MCF 10A (cell line): ENCODE results near the gene ST8SIA1. TPM values are rescaled to one million over a fixed set of nuclear protein-coding genes. Genes with fewer than 3 reads are reported as not detected.

Source experiments
- BruUV-seq: library from RNA; stranded (reverse); fragments of 400-500 nt; replicated peaks from 2 replicates; lab custom pipeline; 2021; lab: Mats Ljungman, UMichigan
- CTCF ChIA-PET: fragments of 300-600 bp; sonication (Branson Sonifier 250); formaldehyde crosslinking; extraction: SDS; loops from one replicate; lab custom pipeline; 2021; ENCODE audit warnings: antibody characterized with exemption, inconsistent platforms; lab: Yijun Ruan, JAX
- POLR2A ChIA-PET: fragments of 300-600, 350-650 bp; sonication (Branson Sonifier 250); formaldehyde crosslinking; extraction: SDS; loops from one replicate; lab custom pipeline; 2020; ENCODE audit warnings: antibody characterized with exemption, inconsistent platforms; lab: Yijun Ruan, JAX
- DNase-seq: peaks from one replicate; pipeline ENCODE4 v3.0.0-alpha.2; 2018; ENCODE audit not compliant: unreplicated experiment
- H3K27ac Mint-ChIP-seq: one replicate; pipeline ENCODE4 v1.8.0; 2022; ENCODE audit warnings: mild to moderate bottlenecking, low read depth, mixed read lengths; ENCODE audit not compliant: unreplicated experiment
- H3K27me3 Mint-ChIP-seq: one replicate; pipeline ENCODE4 v1.8.0; 2022; ENCODE audit warnings: mixed read lengths; ENCODE audit not compliant: insufficient read depth, unreplicated experiment
- H3K36me3 Mint-ChIP-seq: one replicate; pipeline ENCODE4 v1.8.0; 2022; ENCODE audit warnings: mild to moderate bottlenecking, moderate library complexity, mixed read lengths; ENCODE audit not compliant: insufficient read depth, unreplicated experiment
- H3K4me1 Mint-ChIP-seq: one replicate; pipeline ENCODE4 v1.8.0; 2022; ENCODE audit warnings: mixed read lengths; ENCODE audit not compliant: insufficient read depth, unreplicated experiment
- H3K4me3 Mint-ChIP-seq: one replicate; pipeline ENCODE4 v1.8.0; 2022; ENCODE audit warnings: mild to moderate bottlenecking, moderate library complexity, mixed read lengths; ENCODE audit not compliant: unreplicated experiment
- H3K9me3 Mint-ChIP-seq: one replicate; pipeline ENCODE4 v1.8.0; 2022; ENCODE audit warnings: mixed read lengths; ENCODE audit not compliant: unreplicated experiment
- intact Hi-C: fragments of 100-400 bp; cut with micrococcal nuclease; formaldehyde crosslinking; loops from 2 replicates; pipeline ENCODE4 v1.14.1; 2022
- total RNA-seq: library from RNA; stranded (reverse); gene quantifications from 2 replicates; pipeline ENCODE4 v1.2.3, GENCODE V29; 2022
- TF ChIP-seq, protein P1 (sequence below): fragments of 200-600 bp; IDR thresholded peaks from one replicate; pipeline ENCODE4 v1.8.0; 2022; ENCODE audit warnings: antibody characterized with exemption, mild to moderate bottlenecking; ENCODE audit not compliant: unreplicated experiment

Gene ST8SIA1
- total RNA-seq, 1 experiment from 2014 or later: 3.8 TPM

DNA sequence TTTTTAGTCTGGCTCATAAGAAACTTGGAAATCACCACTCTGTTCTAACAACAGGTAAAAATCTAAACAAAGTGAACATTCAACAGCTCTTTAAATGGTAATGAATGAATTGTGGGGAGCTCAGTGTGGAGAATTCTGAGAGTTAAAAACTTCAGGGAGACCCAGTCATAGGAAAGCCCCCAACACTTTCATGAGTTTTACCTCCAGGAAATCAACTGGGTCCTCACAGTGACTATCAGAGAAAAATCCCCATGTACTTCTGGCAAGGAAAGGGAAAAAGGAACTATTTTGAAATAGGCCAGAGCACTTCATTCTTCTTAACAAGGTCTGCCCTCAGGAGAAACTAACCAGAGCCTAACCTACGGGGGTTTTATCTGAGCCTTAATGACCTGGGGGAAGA is 153.8 kb downstream of the ST8SIA1 start:
- Mint-ChIP-seq H3K27me3 (no peaks in the 10 kb centered on the region), H3K36me3 (no peaks in the 10 kb centered on the region), H3K4me3 (no peak overlapping the region), H3K4me1 (no peaks in the 10 kb centered on the region), H3K27ac (no peak overlapping the region), H3K9me3 (no peaks in the 10 kb centered on the region)
- POLR2A ChIA-PET: interaction anchor here (1.3 kb wide), 1 partner anchor 20 kb away, joined by 3 read pairs; no protein-coding TSS in a partner anchor
- DNase-seq: no peak
- no TSS peak for BruUV-seq
- CTCF ChIA-PET: no interaction called here
- intact Hi-C loops: no loop called here
- TF ChIP-seq, protein P1, sequence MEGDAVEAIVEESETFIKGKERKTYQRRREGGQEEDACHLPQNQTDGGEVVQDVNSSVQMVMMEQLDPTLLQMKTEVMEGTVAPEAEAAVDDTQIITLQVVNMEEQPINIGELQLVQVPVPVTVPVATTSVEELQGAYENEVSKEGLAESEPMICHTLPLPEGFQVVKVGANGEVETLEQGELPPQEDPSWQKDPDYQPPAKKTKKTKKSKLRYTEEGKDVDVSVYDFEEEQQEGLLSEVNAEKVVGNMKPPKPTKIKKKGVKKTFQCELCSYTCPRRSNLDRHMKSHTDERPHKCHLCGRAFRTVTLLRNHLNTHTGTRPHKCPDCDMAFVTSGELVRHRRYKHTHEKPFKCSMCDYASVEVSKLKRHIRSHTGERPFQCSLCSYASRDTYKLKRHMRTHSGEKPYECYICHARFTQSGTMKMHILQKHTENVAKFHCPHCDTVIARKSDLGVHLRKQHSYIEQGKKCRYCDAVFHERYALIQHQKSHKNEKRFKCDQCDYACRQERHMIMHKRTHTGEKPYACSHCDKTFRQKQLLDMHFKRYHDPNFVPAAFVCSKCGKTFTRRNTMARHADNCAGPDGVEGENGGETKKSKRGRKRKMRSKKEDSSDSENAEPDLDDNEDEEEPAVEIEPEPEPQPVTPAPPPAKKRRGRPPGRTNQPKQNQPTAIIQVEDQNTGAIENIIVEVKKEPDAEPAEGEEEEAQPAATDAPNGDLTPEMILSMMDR: no peak

DNA sequence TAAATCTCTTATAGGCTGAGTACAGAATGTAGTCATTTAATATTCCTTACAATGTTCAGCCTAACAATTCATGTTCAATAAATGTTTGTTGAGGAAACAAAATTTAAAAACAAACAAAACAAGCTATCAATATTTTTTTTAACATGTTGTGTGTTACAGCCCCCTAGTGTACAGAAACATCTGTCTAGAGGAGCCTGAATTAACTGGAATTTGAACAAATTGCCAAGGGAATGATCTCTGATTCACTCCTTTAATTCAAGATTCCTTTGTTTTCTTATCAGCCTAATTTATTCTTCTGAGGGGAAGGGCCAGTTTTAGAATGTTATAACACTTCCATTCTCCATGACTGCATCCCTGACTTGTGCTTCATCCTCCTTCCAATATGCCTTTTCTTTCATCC is 161.3 kb downstream of the ST8SIA1 start:
- Mint-ChIP-seq H3K27ac (no peak overlapping the region), H3K27me3 (no peaks in the 10 kb centered on the region), H3K4me1 (no peaks in the 10 kb centered on the region), H3K36me3 (no peaks in the 10 kb centered on the region), H3K4me3 (no peak overlapping the region), H3K9me3 (no peaks in the 10 kb centered on the region)
- intact Hi-C loops: loop anchor here (1.0 to 2.0 kb wide), 2 partner anchors 72 to 90 kb away; no protein-coding TSS in a partner anchor
- peak; percentile 2 for DNase-seq
- POLR2A ChIA-PET: no interaction called here
- TF ChIP-seq, protein P1: no peak
- CTCF ChIA-PET: interaction anchor here (0.6 to 1.5 kb wide), 3 partner anchors 51 to 1792 kb away, joined by 3 to 4 read pairs (median 3); no protein-coding TSS in a partner anchor
- BruUV-seq: no TSS peak

DNA sequence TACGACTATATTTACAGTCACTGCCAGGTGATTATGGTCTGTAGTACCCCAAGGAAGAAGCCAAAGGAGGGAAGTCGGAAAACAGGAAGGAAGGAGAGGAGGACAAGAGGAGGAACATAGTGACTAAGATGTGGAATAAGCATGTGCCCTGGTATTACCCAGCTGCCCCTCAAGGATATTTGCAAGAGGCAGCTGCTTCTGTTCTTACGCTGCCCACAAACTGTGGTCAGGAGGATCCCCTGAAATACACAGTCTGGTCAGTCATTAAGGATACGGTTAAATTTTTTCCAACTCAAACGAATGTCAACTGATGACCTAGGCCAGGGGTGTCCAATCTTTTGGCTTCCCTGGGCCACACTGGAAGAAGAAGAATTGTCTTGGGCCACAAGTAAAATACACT is 162.0 kb downstream of the ST8SIA1 start:
- TF ChIP-seq, protein P1: no peak
- Mint-ChIP-seq H3K27ac (no peak overlapping the region), H3K9me3 (no peaks in the 10 kb centered on the region), H3K4me1 (no peaks in the 10 kb centered on the region), H3K27me3 (no peaks in the 10 kb centered on the region), H3K36me3 (no peaks in the 10 kb centered on the region), H3K4me3 (no peak overlapping the region)
- ChIA-PET CTCF (interaction anchor here (0.8 to 1.5 kb wide), 3 partner anchors 51 to 90 kb away, joined by 3 to 4 read pairs (median 4); no protein-coding TSS in a partner anchor), POLR2A (no interaction called here)
- DNase-seq: no peak
- BruUV-seq: no TSS peak
- intact Hi-C loops: loop anchor here (2.0 kb wide), 1 partner anchor 72 kb away; no protein-coding TSS in a partner anchor

DNA sequence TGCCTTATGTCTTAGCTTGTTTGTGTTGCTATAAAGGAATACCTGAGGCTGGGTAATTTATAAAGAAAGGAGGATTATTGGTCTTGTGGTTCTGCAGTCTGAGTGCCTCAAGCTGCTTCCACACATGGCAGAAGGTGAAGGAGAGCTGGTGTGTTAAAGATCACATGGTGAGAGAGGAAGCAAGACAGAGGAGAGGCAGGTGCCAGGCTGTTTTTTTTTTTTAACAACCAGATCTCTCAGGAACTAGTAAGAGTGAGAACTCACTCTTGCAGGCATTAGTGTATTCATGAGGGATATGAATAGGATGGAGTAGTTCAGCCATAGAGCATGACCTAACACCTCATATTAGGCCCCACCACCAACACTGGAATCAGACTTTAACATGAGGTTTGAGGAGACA is 165.1 kb downstream of the ST8SIA1 start:
- intact Hi-C loops: no loop called here
- Mint-ChIP-seq H3K27ac (no peak overlapping the region), H3K36me3 (no peaks in the 10 kb centered on the region), H3K27me3 (no peaks in the 10 kb centered on the region), H3K4me3 (no peak overlapping the region), H3K4me1 (no peaks in the 10 kb centered on the region), H3K9me3 (no peaks in the 10 kb centered on the region)
- ChIA-PET CTCF (interaction anchor here (0.7 kb wide), 1 partner anchor 314 kb away, joined by 9 read pairs; no protein-coding TSS in a partner anchor), POLR2A (no interaction called here)
- BruUV-seq: no TSS peak
- TF ChIP-seq, protein P1: no peak
- no peak for DNase-seq
